ENCODE data around the gene C2orf80. TPM values are rescaled to one million over a fixed set of nuclear protein-coding genes. Genes with fewer than 3 reads are reported as not detected.

The C2orf80 gene
- total and polyA plus RNA-seq, 2 donors (not counting 1 experiment from before 2014, with no cell fraction given) = not detected

GRCh38 chr2:208186465-208186864 is 3.4 kb downstream of the C2orf80 start:
- ChIA-PET CTCF (interaction anchor here (2.3 kb wide), 1 partner anchor 11 kb away, joined by 11 read pairs; no protein-coding TSS in a partner anchor), POLR2A (no interaction called here)
- no peaks in the 10 kb centered on the region for H3K9me3 ChIP-seq (ENCODE audit: control extremely low read depth in 1 of 3, control insufficient read depth in 2 of 3, insufficient read depth in 1 of 3, low read length in 2 of 3)
- no peaks in the 10 kb centered on the region for H3K79me2 ChIP-seq (ENCODE audit: control insufficient read depth, insufficient read depth, low read length)
- H3K27ac Mint-ChIP-seq = no peak overlapping the region
- no peak overlapping the region for H3K27ac ChIP-seq (ENCODE audit: low read length in 2 of 2)
- H3K9ac ChIP-seq (ENCODE audit: low read length) = no peak overlapping the region
- peaks cover 0 to 6% (median 0%) of the 10 kb centered on the region in 4 experiments for H3K27me3 ChIP-seq (replicated peaks in 1 of 4; ENCODE audit: control extremely low read depth in 1 of 4, control insufficient read depth in 3 of 4, insufficient read depth in 4 of 4, low read length in 3 of 4)
- H3K36me3 ChIP-seq (replicated peaks in 1 of 2; ENCODE audit: control extremely low read depth in 1 of 2, control insufficient read depth in 1 of 2, extremely low read depth in 1 of 2, insufficient read depth in 2 of 2, low read length in 1 of 2) = no peaks in the 10 kb centered on the region
- H3K4me3 Mint-ChIP-seq = no peak overlapping the region
- no peaks in the 10 kb centered on the region for H4K20me1 ChIP-seq (ENCODE audit: control insufficient read depth, insufficient read depth, low read length, poor library complexity, severe bottlenecking)
- H3K4me2 ChIP-seq (replicated peaks; ENCODE audit: low read depth, low read length, poor library complexity, severe bottlenecking) = no peak overlapping the region
- H3K27me3 Mint-ChIP-seq = peaks cover 26% of the 10 kb centered on the region
- 72% methylated on average over 4 of the region's 5 CpGs for WGBS (ENCODE audit: insufficient coverage)
- no peak for TF ChIP-seq EZH2 (IDR thresholded peaks at IDR 0.05; ENCODE audit: borderline replicate concordance, insufficient read depth, low read depth, low read length, poor library complexity, severe bottlenecking)
- TF ChIP-seq CTCF (IDR thresholded peaks at IDR 0.05) = no peak
- H3K9me3 Mint-ChIP-seq (ENCODE audit: insufficient read depth) = no peaks in the 10 kb centered on the region
- intact Hi-C loops (cut with micrococcal nuclease) = no loop called here
- H3K4me3 ChIP-seq (ENCODE audit: control extremely low read depth in 1 of 5, extremely low read depth in 1 of 5, insufficient read depth in 1 of 5, low read depth in 2 of 5, low read length in 4 of 5) = no peak overlapping the region
- peaks cover 12% of the 10 kb centered on the region for H3K4me1 Mint-ChIP-seq
- DNase-seq = no peak
- no peak overlapping the region for H2AFZ ChIP-seq (ENCODE audit: insufficient read depth, low read depth, low read length, poor library complexity, severe bottlenecking)
- ATAC-seq (ENCODE audit: low read depth) = no peak
- peaks cover 0 to 3% of the 10 kb centered on the region in 2 donors for H3K4me1 ChIP-seq (ENCODE audit: control insufficient read depth in 2 of 2, insufficient read depth in 2 of 2, low read length in 2 of 2)

- Mint-ChIP-seq H3K27ac (no peak overlapping the region), H3K4me1 (peaks cover 12% of the 10 kb centered on the region), H3K9me3 (ENCODE audit: insufficient read depth) (no peaks in the 10 kb centered on the region), H3K27me3 (peaks cover 22% of the 10 kb centered on the region), H3K4me3 (peak overlapping the region; percentile 54)
- ATAC-seq (ENCODE audit: low read depth) = no peak
- Histone ChIP-seq H3K36me3 (replicated peaks in 1 of 2; ENCODE audit: control extremely low read depth in 1 of 2, control insufficient read depth in 1 of 2, extremely low read depth in 1 of 2, insufficient read depth in 2 of 2, low read length in 1 of 2) (no peaks in the 10 kb centered on the region), H3K27ac (ENCODE audit: low read length in 2 of 2) (no peak overlapping the region), H3K9me3 (ENCODE audit: control extremely low read depth in 1 of 3, control insufficient read depth in 2 of 3, insufficient read depth in 1 of 3, low read length in 2 of 3) (no peaks in the 10 kb centered on the region), H3K4me2 (replicated peaks; ENCODE audit: low read depth, low read length, poor library complexity, severe bottlenecking) (peak overlapping the region; percentile 26), H4K20me1 (ENCODE audit: control insufficient read depth, insufficient read depth, low read length, poor library complexity, severe bottlenecking) (no peaks in the 10 kb centered on the region), H3K4me3 (ENCODE audit: control extremely low read depth in 1 of 5, extremely low read depth in 1 of 5, insufficient read depth in 1 of 5, low read depth in 2 of 5, low read length in 4 of 5) (peak overlapping the region in 2 of 5 experiments; percentile 9 to 18), H2AFZ (ENCODE audit: insufficient read depth, low read depth, low read length, poor library complexity, severe bottlenecking) (no peak overlapping the region), H3K27me3 (replicated peaks in 1 of 4; ENCODE audit: control extremely low read depth in 1 of 4, control insufficient read depth in 3 of 4, insufficient read depth in 4 of 4, low read length in 3 of 4) (peaks cover 0 to 6% (median 0%) of the 10 kb centered on the region in 4 experiments), H3K4me1 (ENCODE audit: control insufficient read depth in 2 of 2, insufficient read depth in 2 of 2, low read length in 2 of 2) (peaks cover 0 to 3% of the 10 kb centered on the region in 2 donors), H3K9ac (ENCODE audit: low read length) (no peak overlapping the region), H3K79me2 (ENCODE audit: control insufficient read depth, insufficient read depth, low read length) (no peaks in the 10 kb centered on the region)
- ChIA-PET CTCF (no interaction called here), POLR2A (no interaction called here)
- intact Hi-C loops (cut with micrococcal nuclease) = no loop called here
- TF ChIP-seq EZH2 (IDR thresholded peaks at IDR 0.05; ENCODE audit: borderline replicate concordance, insufficient read depth, low read depth, low read length, poor library complexity, severe bottlenecking) = no peak
- no peak for TF ChIP-seq CTCF (IDR thresholded peaks at IDR 0.05)
- no peak for DNase-seq
- WGBS (ENCODE audit: insufficient coverage) = 42% methylated on average over 5 of the region's 12 CpGs
These were observed 5.7 kb downstream of the C2orf80 start for GRCh38 chr2:208183972-208184705.

All from B cell (primary cell).